GM19438 (cell line): ENCODE measurements around the gene FSTL1.

Experiments
- ATAC-seq: cut with Tn5 transposase; IDR thresholded peaks from one replicate; pipeline ENCODE4 v1.9.1; 2021; ENCODE audit warnings: low read depth; ENCODE audit not compliant: unreplicated experiment

Gene FSTL1

GRCh38 chr3:120364101-120364500, 86.7 kb downstream of the FSTL1 start:
- no peak for ATAC-seq

GRCh38 chr3:120357807-120358206, 93.0 kb downstream of the FSTL1 start:
- ATAC-seq: no peak

GRCh38 chr3:120355486-120355885, 95.3 kb downstream of the FSTL1 start:
- no peak for ATAC-seq

GRCh38 chr3:120353463-120353862, 97.3 kb downstream of the FSTL1 start:
- no peak for ATAC-seq

GRCh38 chr3:120352017-120352416, 98.8 kb downstream of the FSTL1 start:
- ATAC-seq: no peak

- no peak for ATAC-seq
These were observed 100.3 kb downstream of the FSTL1 start for GRCh38 chr3:120350401-120350941.

- no peak for ATAC-seq
These were observed 101.0 kb downstream of the FSTL1 start for GRCh38 chr3:120349855-120350125.

- peak; percentile 80 for ATAC-seq
These were observed 101.6 kb downstream of the FSTL1 start, which contains the start of gene LRRC58 for GRCh38 chr3:120348991-120349854. LRRC58 (minus strand) TSS chr3:120349354; CDS start chr3:120349243, 111 bp downstream.

GRCh38 chr3:120348065-120348990, 102.5 kb downstream of the FSTL1 start:
- peak; percentile 53 for ATAC-seq

- no peak for ATAC-seq
These were observed 106.4 kb downstream of the FSTL1 start for GRCh38 chr3:120344349-120344748.
